Prostate gland (tissue), 2 donors: Measurements from ENCODE around the gene CCDC83.

Experiments
- POLR2A ChIP-seq: fragments of 450-650 bp; IDR thresholded peaks from one replicate; pipeline ENCODE4 v1.6.1; 2016; ENCODE audit warnings: antibody characterized with exemption, mild to moderate bottlenecking
- POLR2AphosphoS5 ChIP-seq: sonication (generic); formaldehyde crosslinking; IDR thresholded peaks from one replicate; pipeline ENCODE4 v1.6.1; 2017; ENCODE audit warnings: antibody characterized with exemption
- TF ChIP-seq, protein P1 (sequence below), 4 experiments: fragments of 200-600 bp in 2 of 4; fragments of 450-650 bp in 2 of 4; sonication (generic) in 2 of 4; IDR thresholded peaks; 1 replicate in 3 of 4; 2 replicates in 1 of 4; pipeline ENCODE4 v1.5.1; 2016 to 2019; ENCODE audit warnings: antibody characterized with exemption in 4 of 4, mild to moderate bottlenecking in 2 of 4, moderate library complexity in 2 of 4

DNA sequence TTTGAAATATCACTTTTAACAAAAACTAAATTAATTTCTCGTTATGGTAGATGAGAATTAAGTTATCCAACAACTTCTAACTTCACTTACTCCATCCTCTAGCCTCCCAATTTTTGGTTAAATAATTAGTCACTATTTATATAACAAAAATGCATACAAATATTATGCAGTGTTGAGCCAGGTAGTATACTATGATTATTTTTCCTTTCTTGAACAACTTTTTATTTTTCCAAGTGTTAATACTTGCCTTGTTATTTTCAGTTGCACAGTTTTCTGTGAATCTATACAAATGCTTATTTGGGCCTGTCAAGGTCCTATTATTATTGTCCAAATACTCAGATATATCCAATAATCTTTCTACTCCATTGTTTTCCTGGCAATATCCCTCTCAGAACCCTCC lies 19.9 kb upstream of the CCDC83 start:
- TF ChIP-seq, protein P1, sequence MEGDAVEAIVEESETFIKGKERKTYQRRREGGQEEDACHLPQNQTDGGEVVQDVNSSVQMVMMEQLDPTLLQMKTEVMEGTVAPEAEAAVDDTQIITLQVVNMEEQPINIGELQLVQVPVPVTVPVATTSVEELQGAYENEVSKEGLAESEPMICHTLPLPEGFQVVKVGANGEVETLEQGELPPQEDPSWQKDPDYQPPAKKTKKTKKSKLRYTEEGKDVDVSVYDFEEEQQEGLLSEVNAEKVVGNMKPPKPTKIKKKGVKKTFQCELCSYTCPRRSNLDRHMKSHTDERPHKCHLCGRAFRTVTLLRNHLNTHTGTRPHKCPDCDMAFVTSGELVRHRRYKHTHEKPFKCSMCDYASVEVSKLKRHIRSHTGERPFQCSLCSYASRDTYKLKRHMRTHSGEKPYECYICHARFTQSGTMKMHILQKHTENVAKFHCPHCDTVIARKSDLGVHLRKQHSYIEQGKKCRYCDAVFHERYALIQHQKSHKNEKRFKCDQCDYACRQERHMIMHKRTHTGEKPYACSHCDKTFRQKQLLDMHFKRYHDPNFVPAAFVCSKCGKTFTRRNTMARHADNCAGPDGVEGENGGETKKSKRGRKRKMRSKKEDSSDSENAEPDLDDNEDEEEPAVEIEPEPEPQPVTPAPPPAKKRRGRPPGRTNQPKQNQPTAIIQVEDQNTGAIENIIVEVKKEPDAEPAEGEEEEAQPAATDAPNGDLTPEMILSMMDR (IDR thresholded peaks at IDR 0.05): no peak
- TF ChIP-seq POLR2A (no peak), POLR2AphosphoS5 (no peak)
